ENCODE data around the gene ATP6V0B.

The ATP6V0B gene

GRCh38 chr1:44008259-44008658, 33.5 kb downstream of the ATP6V0B start:
- no peaks in the 10 kb centered on the region for H3K27me3 ChIP-seq (ENCODE audit: insufficient read depth, poor library complexity, severe bottlenecking)
- H3K27ac ChIP-seq (replicated peaks): no peak overlapping the region
- DNase-seq (ENCODE audit: low read depth in 1 of 2, low spot score in 1 of 2): no peak
- TF ChIP-seq SPI1 (IDR thresholded peaks at IDR 0.05; ENCODE audit: borderline replicate concordance, low read depth) (no peak), GABPA (IDR thresholded peaks at IDR 0.05; ENCODE audit: low read depth) (no peak)
- TF ChIP-seq, protein P1, sequence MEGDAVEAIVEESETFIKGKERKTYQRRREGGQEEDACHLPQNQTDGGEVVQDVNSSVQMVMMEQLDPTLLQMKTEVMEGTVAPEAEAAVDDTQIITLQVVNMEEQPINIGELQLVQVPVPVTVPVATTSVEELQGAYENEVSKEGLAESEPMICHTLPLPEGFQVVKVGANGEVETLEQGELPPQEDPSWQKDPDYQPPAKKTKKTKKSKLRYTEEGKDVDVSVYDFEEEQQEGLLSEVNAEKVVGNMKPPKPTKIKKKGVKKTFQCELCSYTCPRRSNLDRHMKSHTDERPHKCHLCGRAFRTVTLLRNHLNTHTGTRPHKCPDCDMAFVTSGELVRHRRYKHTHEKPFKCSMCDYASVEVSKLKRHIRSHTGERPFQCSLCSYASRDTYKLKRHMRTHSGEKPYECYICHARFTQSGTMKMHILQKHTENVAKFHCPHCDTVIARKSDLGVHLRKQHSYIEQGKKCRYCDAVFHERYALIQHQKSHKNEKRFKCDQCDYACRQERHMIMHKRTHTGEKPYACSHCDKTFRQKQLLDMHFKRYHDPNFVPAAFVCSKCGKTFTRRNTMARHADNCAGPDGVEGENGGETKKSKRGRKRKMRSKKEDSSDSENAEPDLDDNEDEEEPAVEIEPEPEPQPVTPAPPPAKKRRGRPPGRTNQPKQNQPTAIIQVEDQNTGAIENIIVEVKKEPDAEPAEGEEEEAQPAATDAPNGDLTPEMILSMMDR (IDR thresholded peaks at IDR 0.05; ENCODE audit: insufficient read depth, low read length): no peak
- H3K4me3 ChIP-seq (replicated peaks; ENCODE audit: insufficient read depth, low read length): no peak overlapping the region

- Histone ChIP-seq H3K27me3 (ENCODE audit: insufficient read depth, poor library complexity, severe bottlenecking) (no peaks in the 10 kb centered on the region), H3K4me3 (replicated peaks; ENCODE audit: insufficient read depth, low read length) (no peak overlapping the region), H3K27ac (replicated peaks) (no peak overlapping the region)
- DNase-seq (ENCODE audit: low read depth in 1 of 2, low spot score in 1 of 2): no peak
- TF ChIP-seq, protein P1 (IDR thresholded peaks at IDR 0.05; ENCODE audit: insufficient read depth, low read length): no peak
- no peak for TF ChIP-seq SPI1 (IDR thresholded peaks at IDR 0.05; ENCODE audit: borderline replicate concordance, low read depth)
- TF ChIP-seq POLR2AphosphoS5 (IDR thresholded peaks at IDR 0.05; ENCODE audit: low read depth): no peak
- no peak for TF ChIP-seq GABPA (IDR thresholded peaks at IDR 0.05; ENCODE audit: low read depth)
- TF ChIP-seq, protein P2, sequence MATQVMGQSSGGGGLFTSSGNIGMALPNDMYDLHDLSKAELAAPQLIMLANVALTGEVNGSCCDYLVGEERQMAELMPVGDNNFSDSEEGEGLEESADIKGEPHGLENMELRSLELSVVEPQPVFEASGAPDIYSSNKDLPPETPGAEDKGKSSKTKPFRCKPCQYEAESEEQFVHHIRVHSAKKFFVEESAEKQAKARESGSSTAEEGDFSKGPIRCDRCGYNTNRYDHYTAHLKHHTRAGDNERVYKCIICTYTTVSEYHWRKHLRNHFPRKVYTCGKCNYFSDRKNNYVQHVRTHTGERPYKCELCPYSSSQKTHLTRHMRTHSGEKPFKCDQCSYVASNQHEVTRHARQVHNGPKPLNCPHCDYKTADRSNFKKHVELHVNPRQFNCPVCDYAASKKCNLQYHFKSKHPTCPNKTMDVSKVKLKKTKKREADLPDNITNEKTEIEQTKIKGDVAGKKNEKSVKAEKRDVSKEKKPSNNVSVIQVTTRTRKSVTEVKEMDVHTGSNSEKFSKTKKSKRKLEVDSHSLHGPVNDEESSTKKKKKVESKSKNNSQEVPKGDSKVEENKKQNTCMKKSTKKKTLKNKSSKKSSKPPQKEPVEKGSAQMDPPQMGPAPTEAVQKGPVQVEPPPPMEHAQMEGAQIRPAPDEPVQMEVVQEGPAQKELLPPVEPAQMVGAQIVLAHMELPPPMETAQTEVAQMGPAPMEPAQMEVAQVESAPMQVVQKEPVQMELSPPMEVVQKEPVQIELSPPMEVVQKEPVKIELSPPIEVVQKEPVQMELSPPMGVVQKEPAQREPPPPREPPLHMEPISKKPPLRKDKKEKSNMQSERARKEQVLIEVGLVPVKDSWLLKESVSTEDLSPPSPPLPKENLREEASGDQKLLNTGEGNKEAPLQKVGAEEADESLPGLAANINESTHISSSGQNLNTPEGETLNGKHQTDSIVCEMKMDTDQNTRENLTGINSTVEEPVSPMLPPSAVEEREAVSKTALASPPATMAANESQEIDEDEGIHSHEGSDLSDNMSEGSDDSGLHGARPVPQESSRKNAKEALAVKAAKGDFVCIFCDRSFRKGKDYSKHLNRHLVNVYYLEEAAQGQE (IDR thresholded peaks at IDR 0.05; ENCODE audit: insufficient replicate concordance, low read depth): no peak
Measured at GRCh38 chr1:44010935-44011471, 36.2 kb downstream of the ATP6V0B start.

DNA sequence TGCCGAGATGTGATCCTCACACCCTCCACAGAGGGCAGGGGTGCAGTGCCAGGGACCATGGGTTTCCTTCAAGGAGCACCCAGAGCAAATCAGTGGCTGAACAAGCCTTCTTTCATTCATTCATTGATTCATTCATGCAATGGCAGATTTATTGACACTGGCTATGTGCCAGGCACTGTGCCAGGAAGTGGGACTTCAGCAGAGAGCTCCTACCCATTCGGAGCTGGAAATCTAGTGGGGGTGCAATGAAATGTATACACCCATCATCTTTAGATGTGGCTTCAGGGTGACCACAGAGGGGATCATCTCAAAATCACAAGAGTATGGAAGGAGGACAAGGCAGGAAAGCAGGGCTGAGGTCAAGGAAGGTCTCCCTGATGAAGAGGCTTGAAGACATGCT, 37.6 kb downstream of the ATP6V0B start:
- Histone ChIP-seq H3K27me3 (ENCODE audit: insufficient read depth, poor library complexity, severe bottlenecking) (no peaks in the 10 kb centered on the region), H3K27ac (replicated peaks) (no peak overlapping the region), H3K4me3 (replicated peaks; ENCODE audit: insufficient read depth, low read length) (no peak overlapping the region)
- DNase-seq (ENCODE audit: low read depth in 1 of 2, low spot score in 1 of 2): no peak
- TF ChIP-seq POLR2AphosphoS5 (IDR thresholded peaks at IDR 0.05; ENCODE audit: low read depth) (no peak), GABPA (IDR thresholded peaks at IDR 0.05; ENCODE audit: low read depth) (no peak), SPI1 (IDR thresholded peaks at IDR 0.05; ENCODE audit: borderline replicate concordance, low read depth) (no peak)
- TF ChIP-seq, protein P1 (IDR thresholded peaks at IDR 0.05; ENCODE audit: insufficient read depth, low read length): no peak
- TF ChIP-seq, protein P2 (IDR thresholded peaks at IDR 0.05; ENCODE audit: insufficient replicate concordance, low read depth): no peak
